ENCODE measurements around the gene STYXL1.

- no peak for TF ChIP-seq CTCF (IDR thresholded peaks at IDR 0.05; ENCODE audit: insufficient read depth, low read depth, low read length)
- TF ChIP-seq EZH2 (IDR thresholded peaks at IDR 0.05; ENCODE audit: insufficient read depth, low read length) = no peak
Measured at GRCh38 chr7:75968561-75969001, 79.2 kb downstream of the STYXL1 start.

Data from astrocyte (in vitro differentiated cells and primary cell).